K562 (cell line): ENCODE results near the gene FANCI. TPM values are rescaled to one million over a fixed set of nuclear protein-coding genes. Genes with fewer than 3 reads are reported as not detected.
A peak's percentile ranks its signal among the peaks of the same experiment; 100 is the strongest.

ENCODE experiments used
- AFF4 ChIP-seq: sonication (generic); formaldehyde crosslinking; IDR thresholded peaks from 2 replicates; pipeline ENCODE4 v1.8.0; 2023; ENCODE audit warnings: mild to moderate bottlenecking, missing genetic modification reagents
- ETV5 ChIP-seq: sonication (generic); formaldehyde crosslinking; IDR thresholded peaks from 2 replicates; pipeline ENCODE4 v1.4.0; 2020; ENCODE audit warnings: low read depth, mild to moderate bottlenecking, missing genetic modification reagents
- FOXP1 ChIP-seq: sonication (generic); formaldehyde crosslinking; IDR thresholded peaks from 2 replicates; pipeline ENCODE4 v1.8.0; 2022; ENCODE audit warnings: mild to moderate bottlenecking, missing genetic modification reagents
- HCFC1 ChIP-seq: IDR thresholded peaks from 2 replicates; pipeline ENCODE4 v1.6.1; 2012; ENCODE audit warnings: low read depth, low read length, improper control_type of control experiment
- HIVEP1 ChIP-seq: fragments of 250-450 bp; sonication (Bioruptor Pico); IDR thresholded peaks from 2 replicates; pipeline ENCODE4 v1.4.0; 2020; ENCODE audit warnings: mild to moderate bottlenecking
- HOMEZ ChIP-seq: fragments of 250-450 bp; sonication (Bioruptor Pico); IDR thresholded peaks from 2 replicates; pipeline ENCODE4 v1.4.0; 2020; ENCODE audit warnings: mild to moderate bottlenecking, moderate library complexity
- PHF21A ChIP-seq: fragments of 450-650 bp; IDR thresholded peaks from 2 replicates; pipeline ENCODE4 v1.6.1; 2017; ENCODE audit warnings: low read depth, borderline replicate concordance
- POLR3A ChIP-seq: IDR thresholded peaks from 2 replicates; pipeline ENCODE4 v1.6.1; 2011; ENCODE audit warnings: borderline replicate concordance, mild to moderate bottlenecking, moderate library complexity; ENCODE audit not compliant: insufficient read length, insufficient read depth; ENCODE audit errors: extremely low read depth
- PTBP1 ChIP-seq: fragments of 200-400 bp; formaldehyde crosslinking; IDR thresholded peaks from 2 replicates; pipeline ENCODE4 v1.6.1; 2017; ENCODE audit warnings: low read depth, low read length
- YY1 ChIP-seq, 3 experiments: IDR thresholded peaks; 2 replicates each; pipeline ENCODE4 v1.6.1; 2011; ENCODE audit warnings: low read length in 2 of 3, mild to moderate bottlenecking in 2 of 3, moderate library complexity in 2 of 3, borderline replicate concordance in 1 of 3, control low read depth in 1 of 3, low read depth in 1 of 3; ENCODE audit not compliant: insufficient read depth in 3 of 3, insufficient replicate concordance in 2 of 3, control insufficient read depth in 1 of 3, insufficient read length in 1 of 3; ENCODE audit errors: extremely low read depth in 1 of 3
- ZFP91 ChIP-seq: sonication (generic); formaldehyde crosslinking; IDR thresholded peaks from 2 replicates; pipeline ENCODE4 v1.8.0; 2022; ENCODE audit warnings: mild to moderate bottlenecking, missing genetic modification reagents
- ZNF24 ChIP-seq: fragments of 450-650 bp; IDR thresholded peaks from 2 replicates; pipeline ENCODE4 v1.6.1; 2016
- ZNF384 ChIP-seq: IDR thresholded peaks from 2 replicates; pipeline ENCODE4 v1.6.1; 2012; ENCODE audit warnings: low read depth, low read length, improper control_type of control experiment
- polyA plus RNA-seq, 8 experiments: library from polyadenylated mRNA; depleted of rRNA in 4 of 8; stranded (reverse) in 5 of 8; unstranded in 3 of 8; fragments of >200 nt; fragmentation: Nextera tagmentation in 2 of 8; fragmentation: Illumina TruSeq in 1 of 8; extraction: Ambion mirVana in 2 of 8; extraction: Trizol in 1 of 8; gene quantifications; 2 replicates each; pipeline versions ENCODE4 v1.2.1 to v1.2.3, GENCODE V29; 2011 to 2014; ENCODE audit warnings: inconsistent platforms in 1 of 8, missing spikeins in 1 of 8
- total RNA-seq, 7 experiments: library from RNA; depleted of rRNA in 6 of 7; stranded (reverse); fragments of >200 nt in 6 of 7; fragmentation: Illumina TruSeq in 2 of 7; extraction: Trizol in 2 of 7; gene quantifications; 2 replicates each; pipeline versions ENCODE4 v1.2.1 to v1.2.3, GENCODE V29; 2011 to 2021; ENCODE audit warnings: low replicate concordance in 1 of 7
- TF ChIP-seq, protein P1 (sequence below): fragments of 250-450 bp; sonication (Bioruptor Pico); IDR thresholded peaks from 2 replicates; pipeline ENCODE4 v1.8.0; 2022; ENCODE audit warnings: moderate library complexity, mild to moderate bottlenecking, inconsistent platforms
- TF ChIP-seq, protein P2 (sequence below): fragments of 250-450 bp; sonication (Bioruptor Pico); IDR thresholded peaks from 2 replicates; pipeline ENCODE4 v1.5.0; 2020; ENCODE audit warnings: mild to moderate bottlenecking

The FANCI gene
- total and polyA plus RNA-seq, 9 of the 15 experiments (the other 6 are each of a cell fraction or from before 2014, with no cell fraction given) = 72.1 to 165 (median 131) TPM

DNA sequence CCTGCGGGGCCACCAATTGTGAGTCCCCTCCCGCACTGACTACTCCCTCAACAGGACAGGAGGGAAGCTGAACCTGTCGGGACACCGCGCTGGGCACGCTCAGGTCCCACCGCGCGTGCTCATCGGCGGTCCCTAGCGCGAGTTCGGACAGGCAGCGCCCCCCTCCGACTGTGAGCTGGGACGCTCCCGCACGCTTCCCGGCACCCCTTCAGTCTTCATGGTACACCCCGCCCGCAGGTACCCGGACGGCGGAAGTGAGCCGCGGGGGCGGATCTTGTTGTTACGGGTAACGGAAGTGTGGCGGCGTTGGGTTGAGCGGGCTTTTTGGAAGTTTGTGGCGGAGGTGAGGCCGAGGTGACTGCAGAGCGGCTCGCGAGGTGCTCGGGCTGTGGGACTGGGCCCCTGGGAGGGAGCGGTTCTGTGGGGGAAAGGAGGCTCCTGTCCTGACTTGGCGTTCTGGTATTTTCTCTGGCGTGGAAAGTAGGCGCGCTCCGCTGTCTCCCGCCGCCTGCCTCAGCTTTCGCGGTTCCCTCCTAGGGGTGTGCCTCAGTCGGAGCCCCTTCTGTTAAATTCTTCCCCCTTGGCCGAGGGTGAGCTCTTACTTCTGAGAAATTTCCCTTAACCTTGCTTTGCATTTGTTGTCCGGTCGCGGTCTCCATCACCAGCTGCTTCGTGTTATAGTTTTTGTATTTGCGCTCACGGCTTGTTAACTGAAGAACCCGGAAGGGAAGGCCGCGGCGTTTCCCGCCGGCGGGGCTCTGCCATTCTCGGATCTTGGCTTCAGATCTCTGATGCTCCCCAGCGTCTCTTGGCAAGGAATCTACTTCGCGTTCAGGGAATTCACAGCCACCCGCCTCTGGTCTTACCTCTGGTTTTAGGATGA is at the start of gene FANCI (continued):
- TF ChIP-seq ZNF384 (0 out of 2 replicates have a peak, but pooled peaks have one; percentile 31), ZFP91 (peak; percentile 12; the same call in 1 of the 2 replicates), ZNF24 (peak; percentile 52; the same call in 1 of the 2 replicates), PTBP1 (0 out of 2 replicates have a peak, but pooled peaks have one; percentile 56), HCFC1 (peak; percentile 68), AFF4 (no peak), HOMEZ (CRISPR knock-in tag) (no peak), HIVEP1 (CRISPR knock-in tag) (no peak), ETV5 (CRISPR knock-in tag) (peak; percentile 82; the same call in 1 of the 2 replicates), POLR3A (no peak), YY1 (IDR thresholded peaks at IDR 0.05; ENCODE audit: borderline replicate concordance in 1 of 3, control insufficient read depth in 1 of 3, extremely low read depth in 1 of 3, insufficient read depth in 3 of 3, insufficient read length in 1 of 3, insufficient replicate concordance in 2 of 3, low read depth in 1 of 3, low read length in 2 of 3) (peak in 2 of 3 experiments; percentile 41 to 74), PHF21A (peak; percentile 76; the same call in 1 of the 2 replicates), FOXP1 (CRISPR knock-in tag) (peak; percentile 100)
- TF ChIP-seq, protein P1, sequence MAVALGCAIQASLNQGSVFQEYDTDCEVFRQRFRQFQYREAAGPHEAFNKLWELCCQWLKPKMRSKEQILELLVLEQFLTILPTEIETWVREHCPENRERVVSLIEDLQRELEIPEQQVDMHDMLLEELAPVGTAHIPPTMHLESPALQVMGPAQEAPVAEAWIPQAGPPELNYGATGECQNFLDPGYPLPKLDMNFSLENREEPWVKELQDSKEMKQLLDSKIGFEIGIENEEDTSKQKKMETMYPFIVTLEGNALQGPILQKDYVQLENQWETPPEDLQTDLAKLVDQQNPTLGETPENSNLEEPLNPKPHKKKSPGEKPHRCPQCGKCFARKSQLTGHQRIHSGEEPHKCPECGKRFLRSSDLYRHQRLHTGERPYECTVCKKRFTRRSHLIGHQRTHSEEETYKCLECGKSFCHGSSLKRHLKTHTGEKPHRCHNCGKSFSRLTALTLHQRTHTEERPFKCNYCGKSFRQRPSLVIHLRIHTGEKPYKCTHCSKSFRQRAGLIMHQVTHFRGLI (CRISPR knock-in tag) = no peak
- TF ChIP-seq, protein P2, sequence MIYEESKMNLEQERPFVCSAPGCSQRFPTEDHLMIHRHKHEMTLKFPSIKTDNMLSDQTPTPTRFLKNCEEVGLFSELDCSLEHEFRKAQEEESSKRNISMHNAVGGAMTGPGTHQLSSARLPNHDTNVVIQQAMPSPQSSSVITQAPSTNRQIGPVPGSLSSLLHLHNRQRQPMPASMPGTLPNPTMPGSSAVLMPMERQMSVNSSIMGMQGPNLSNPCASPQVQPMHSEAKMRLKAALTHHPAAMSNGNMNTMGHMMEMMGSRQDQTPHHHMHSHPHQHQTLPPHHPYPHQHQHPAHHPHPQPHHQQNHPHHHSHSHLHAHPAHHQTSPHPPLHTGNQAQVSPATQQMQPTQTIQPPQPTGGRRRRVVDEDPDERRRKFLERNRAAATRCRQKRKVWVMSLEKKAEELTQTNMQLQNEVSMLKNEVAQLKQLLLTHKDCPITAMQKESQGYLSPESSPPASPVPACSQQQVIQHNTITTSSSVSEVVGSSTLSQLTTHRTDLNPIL (CRISPR knock-in tag) = no peak
